ENCODE data around the gene PPP1R3D.
"Not testable (repeated sequence)": the region's sequence is repeated elsewhere in the genome, so short reads cannot be mapped to it uniquely, and the experiment has no call there.

PPP1R3D gene

DNA sequence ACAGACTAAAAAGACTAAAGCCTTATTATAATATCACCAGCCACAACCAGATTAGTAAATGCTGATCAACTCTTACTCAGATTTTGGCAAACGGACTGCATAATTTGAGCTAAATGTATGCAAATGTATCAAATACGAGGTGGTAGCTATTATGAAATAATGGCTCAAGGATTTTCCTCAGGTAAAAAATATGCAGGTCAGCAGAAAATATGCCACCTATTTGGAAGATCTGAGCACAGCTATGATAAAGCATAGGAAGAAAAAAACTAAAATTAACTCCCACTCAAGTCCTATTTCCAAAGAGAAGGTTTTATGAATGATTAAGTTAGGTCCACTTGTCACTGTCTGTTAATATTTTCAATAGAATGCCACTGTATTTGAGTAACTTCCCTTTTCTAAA lies 29.1 kb downstream of the PPP1R3D start:
- DNase-seq = no peak

DNA sequence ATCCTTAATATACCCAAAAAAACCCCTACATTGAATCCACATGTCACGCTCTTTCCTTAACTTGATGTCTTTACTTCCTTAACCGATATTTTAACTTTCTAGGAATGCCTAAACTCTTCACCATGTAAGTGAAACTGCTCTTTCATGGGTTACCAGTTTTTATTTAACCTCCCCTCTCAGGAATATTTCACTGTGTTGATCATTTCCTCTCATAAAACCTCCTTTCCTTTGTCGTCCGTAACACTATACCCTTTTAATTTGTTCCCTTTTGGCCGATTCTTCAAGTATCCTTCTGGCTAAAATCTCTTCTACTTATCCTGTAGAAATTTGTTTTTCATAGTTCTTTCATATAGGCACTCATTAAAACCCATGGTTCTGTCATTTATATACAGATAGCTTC lies 31.2 kb downstream of the PPP1R3D start:
- no peak for DNase-seq

DNA sequence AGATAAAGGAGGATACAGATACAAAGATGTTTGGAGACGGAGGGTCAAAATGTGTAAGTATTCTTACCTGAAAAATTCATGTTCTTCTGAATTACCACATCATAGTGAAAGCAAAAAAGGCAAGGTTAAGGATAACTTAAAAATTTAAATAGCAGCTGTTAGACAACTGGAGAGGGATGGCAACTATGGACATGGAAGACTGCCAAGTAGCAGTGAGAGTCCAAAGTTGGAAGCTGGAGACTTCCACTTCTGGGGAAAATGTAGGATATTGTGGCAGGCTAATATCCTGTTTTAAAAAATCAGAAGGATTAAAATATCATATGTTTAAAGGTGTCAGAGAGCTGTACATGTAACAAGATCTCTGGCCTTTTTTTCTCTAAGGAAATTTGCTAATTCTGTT lies 36.5 kb downstream of the PPP1R3D start:
- no peak for DNase-seq

DNA sequence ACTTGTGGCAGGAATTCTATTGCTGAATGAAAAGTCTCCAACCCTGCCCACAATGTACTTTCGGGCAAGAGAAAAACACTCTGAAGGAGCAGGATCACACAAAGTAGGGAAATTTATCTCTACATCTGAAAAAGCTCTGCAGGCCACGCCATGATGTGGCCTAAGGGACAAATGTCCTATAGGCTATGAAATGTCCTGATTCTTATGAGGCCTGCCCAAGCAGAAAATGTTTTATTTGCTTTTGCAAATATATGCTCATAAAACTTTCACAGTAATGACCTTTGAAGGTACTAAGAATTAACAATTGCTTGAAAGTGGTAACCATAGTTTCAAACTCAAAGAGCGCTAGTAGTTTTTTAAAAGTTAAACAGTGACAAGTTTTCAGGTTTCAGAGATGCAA lies 37.6 kb downstream of the PPP1R3D start:
- no peak for DNase-seq

DNA sequence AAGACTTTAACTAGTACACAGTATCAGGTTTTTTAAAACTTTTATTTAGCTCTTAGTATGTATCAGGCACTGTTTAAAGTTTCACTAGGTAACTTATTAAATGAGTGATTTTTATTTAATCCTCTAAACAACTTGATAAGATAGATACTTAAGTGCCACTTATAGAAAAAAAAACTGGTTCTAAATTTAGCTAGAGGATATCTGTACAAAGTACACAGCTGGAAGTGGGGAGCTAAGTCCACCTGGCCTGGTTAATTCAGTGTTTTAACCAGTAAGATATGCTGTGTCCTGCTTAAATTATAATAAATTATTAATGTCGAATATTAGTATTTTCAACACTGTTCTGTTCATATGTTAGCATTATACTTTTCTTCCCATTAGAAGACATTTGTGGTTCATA lies 44.2 kb downstream of the PPP1R3D start:
- DNase-seq = no peak

DNA sequence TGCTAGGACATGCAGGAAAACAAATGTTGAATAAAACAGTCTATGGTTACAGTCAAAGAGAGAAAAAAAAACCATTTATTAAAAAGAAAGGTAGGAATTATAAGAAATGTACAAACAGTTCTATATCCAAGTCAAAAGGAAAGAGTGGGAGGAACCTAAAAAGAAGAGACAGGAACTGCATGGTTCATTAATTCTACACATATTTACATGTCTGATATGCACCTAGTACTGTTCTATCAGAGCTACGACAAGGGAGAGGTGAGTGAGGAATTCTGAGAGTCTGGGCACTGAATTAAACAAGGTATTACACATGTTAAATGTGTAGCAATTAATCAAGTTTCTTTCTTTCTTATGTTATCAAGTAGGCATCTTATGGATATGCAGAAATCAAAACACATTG lies 48.5 kb downstream of the PPP1R3D start:
- no peak for DNase-seq

DNA sequence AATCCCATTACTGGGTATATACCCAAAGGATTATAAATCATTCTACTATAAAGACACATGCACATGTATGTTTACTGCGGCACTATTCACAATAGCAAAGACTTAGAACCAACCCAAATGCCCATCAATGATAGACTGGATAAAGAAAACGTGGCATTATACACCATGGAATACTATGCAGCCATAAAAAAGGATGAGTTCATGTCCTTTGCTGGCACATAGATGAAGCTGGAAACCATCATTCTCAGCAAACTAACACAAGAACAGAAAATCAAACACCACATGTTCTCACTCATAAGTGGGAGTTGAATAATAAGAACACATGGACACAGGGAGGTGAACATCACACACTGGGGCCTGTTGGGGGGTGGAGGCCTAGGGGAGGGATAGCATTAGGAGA lies 50.1 kb downstream of the PPP1R3D start:
- not testable (repeated sequence) for DNase-seq

DNA sequence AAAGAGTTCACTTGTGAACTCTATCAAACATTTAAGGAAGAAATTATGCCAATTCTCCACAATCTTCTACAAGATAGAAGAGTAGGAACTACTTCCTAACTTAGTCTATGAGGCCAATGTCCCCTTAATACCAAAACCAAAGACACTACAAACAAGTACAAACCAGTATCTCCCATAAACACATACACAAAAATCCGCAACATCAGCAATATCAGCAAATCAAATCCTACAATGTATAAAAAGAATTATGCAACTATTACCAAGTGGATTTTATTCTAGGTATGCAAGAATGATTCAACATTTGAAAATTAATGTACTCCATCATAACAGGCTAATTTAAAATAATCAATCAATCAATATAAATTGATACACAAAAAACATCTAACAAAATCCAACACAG lies 52.1 kb downstream of the PPP1R3D start:
- no peak for DNase-seq

All from activated naive CD4-positive, alpha-beta T cell (primary cell).